Cardiac muscle cell (in vitro differentiated cells and primary cell): ENCODE data around the gene IFT22. TPM values are rescaled to one million over a fixed set of nuclear protein-coding genes. Genes with fewer than 3 reads are reported as not detected.

ENCODE experiments used
- DNase-seq, 2 donors: peaks; one replicate each; pipeline versions ENCODE4 v3.0.0 to v3.0.0-alpha.2; 2010 to 2017; ENCODE audit warnings: low read depth in 1 of 2, low spot score in 1 of 2
- H3K27ac ChIP-seq: fragments of 200-600 bp; sonication (generic); 2 replicates; pipeline ENCODE4 v1.5.1; 2016
- H3K27me3 ChIP-seq: fragments of 200-600 bp; sonication (generic); 2 replicates; pipeline ENCODE4 v1.6.0; 2016; ENCODE audit warnings: control low read depth
- H3K36me3 ChIP-seq: fragments of 200-600 bp; sonication (generic); 2 replicates; pipeline ENCODE4 v1.5.1; 2016; ENCODE audit warnings: control low read depth
- H3K4me1 ChIP-seq: fragments of 200-600 bp; sonication (generic); 2 replicates; pipeline ENCODE4 v1.8.1; 2017; ENCODE audit warnings: low read depth, mild to moderate bottlenecking, mixed run types
- H3K4me3 ChIP-seq: fragments of 200-600 bp; sonication (generic); 2 replicates; pipeline ENCODE4 v1.5.1; 2016; ENCODE audit warnings: mild to moderate bottlenecking
- H3K9me3 ChIP-seq: fragments of 200-600 bp; sonication (generic); 2 replicates; pipeline ENCODE4 v1.5.1; 2017; ENCODE audit warnings: low read depth, mild to moderate bottlenecking, control low read depth
- CTCF ChIP-seq: IDR thresholded peaks from 2 replicates; pipeline ENCODE4 v1.5.1; 2012; ENCODE audit warnings: low read depth, mild to moderate bottlenecking, low read length
- polyA plus RNA-seq: library from polyadenylated mRNA; unstranded; fragments of >200 nt; fragmentation: Nextera tagmentation; extraction: Ambion mirVana; gene quantifications from 2 replicates; pipeline ENCODE4 v1.2.1, GENCODE V29; 2016
- total RNA-seq: library from RNA; depleted of rRNA; stranded (reverse); fragments of >200 nt; gene quantifications from 2 replicates; pipeline ENCODE4 v1.2.3, GENCODE V29; 2016

IFT22 gene
- total and polyA plus RNA-seq, 2 experiments from 2014 or later, result 36.4 to 64.7 TPM

- TF ChIP-seq CTCF, result no peak
- Histone ChIP-seq H3K4me1 (no peaks in the 10 kb centered on the region), H3K36me3 (no peaks in the 10 kb centered on the region), H3K27me3 (no peaks in the 10 kb centered on the region), H3K4me3 (no peak overlapping the region), H3K27ac (no peak overlapping the region), H3K9me3 (no peaks in the 10 kb centered on the region)
- DNase-seq, result no peak
These were observed 6.5 kb upstream of the IFT22 start for GRCh38 chr7:101328159-101328558.

GRCh38 chr7:101319401-101319800, 2.2 kb downstream of the IFT22 start:
- Histone ChIP-seq H3K27me3 (no peaks in the 10 kb centered on the region), H3K36me3 (peaks cover 7% of the 10 kb centered on the region), H3K4me1 (peaks cover 9% of the 10 kb centered on the region), H3K27ac (no peak overlapping the region), H3K4me3 (no peak overlapping the region), H3K9me3 (no peaks in the 10 kb centered on the region)
- no peak for DNase-seq
- TF ChIP-seq CTCF, result no peak

GRCh38 chr7:101315336-101315735, 6.3 kb downstream of the IFT22 start:
- peak; percentile 54 to 70 for DNase-seq
- no peak overlapping the region for H3K27ac ChIP-seq
- H3K9me3 ChIP-seq, result no peaks in the 10 kb centered on the region
- H3K4me1 ChIP-seq, result no peaks in the 10 kb centered on the region
- H3K4me3 ChIP-seq, result no peak overlapping the region
- peak; percentile 72 for TF ChIP-seq CTCF
- H3K27me3 ChIP-seq, result no peaks in the 10 kb centered on the region
- H3K36me3 ChIP-seq, result peaks cover 7% of the 10 kb centered on the region

- Histone ChIP-seq H3K36me3 (no peaks in the 10 kb centered on the region), H3K27ac (no peak overlapping the region), H3K4me1 (no peaks in the 10 kb centered on the region), H3K4me3 (peak overlapping the region; percentile 40), H3K9me3 (no peaks in the 10 kb centered on the region), H3K27me3 (peaks cover 20% of the 10 kb centered on the region)
- peak; percentile 60 to 72 for DNase-seq
- no peak for TF ChIP-seq CTCF
These were observed 13.1 kb downstream of the IFT22 start for GRCh38 chr7:101308245-101309085.

GRCh38 chr7:101306307-101306706, 15.3 kb downstream of the IFT22 start:
- Histone ChIP-seq H3K4me1 (no peaks in the 10 kb centered on the region), H3K9me3 (no peaks in the 10 kb centered on the region), H3K36me3 (no peaks in the 10 kb centered on the region), H3K4me3 (no peak overlapping the region), H3K27me3 (peaks cover 40% of the 10 kb centered on the region), H3K27ac (no peak overlapping the region)
- TF ChIP-seq CTCF, result no peak
- DNase-seq, result no peak
